ENCODE results near the gene UNC45B. TPM values are rescaled to one million over a fixed set of nuclear protein-coding genes. Genes with fewer than 3 reads are reported as not detected.

Gene UNC45B
- total and polyA plus RNA-seq, 2 of the 13 experiments (the other 11 are each of a cell fraction or from before 2014, with no cell fraction given): 0.01 TPM; not detected in 1

DNA sequence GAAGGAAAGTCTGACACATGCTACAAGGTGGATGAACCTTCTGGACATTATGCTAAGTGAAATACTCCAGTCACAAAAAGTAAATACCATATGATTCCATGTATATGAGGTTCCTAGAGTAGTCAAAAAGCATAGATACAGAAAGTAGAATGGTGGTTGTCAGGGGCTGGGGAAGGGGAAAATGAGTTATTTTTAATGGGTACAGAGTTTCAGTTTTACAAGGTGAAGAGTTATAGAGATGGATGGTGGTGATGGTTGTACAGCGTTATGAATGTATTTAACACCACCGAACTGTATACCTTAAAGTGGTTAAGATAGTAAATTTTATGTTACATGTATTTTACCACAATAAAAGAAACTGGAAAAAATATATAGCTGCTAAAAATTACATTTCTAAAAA is 45.9 kb upstream of the UNC45B start (continued):
- TF ChIP-seq, protein P1, sequence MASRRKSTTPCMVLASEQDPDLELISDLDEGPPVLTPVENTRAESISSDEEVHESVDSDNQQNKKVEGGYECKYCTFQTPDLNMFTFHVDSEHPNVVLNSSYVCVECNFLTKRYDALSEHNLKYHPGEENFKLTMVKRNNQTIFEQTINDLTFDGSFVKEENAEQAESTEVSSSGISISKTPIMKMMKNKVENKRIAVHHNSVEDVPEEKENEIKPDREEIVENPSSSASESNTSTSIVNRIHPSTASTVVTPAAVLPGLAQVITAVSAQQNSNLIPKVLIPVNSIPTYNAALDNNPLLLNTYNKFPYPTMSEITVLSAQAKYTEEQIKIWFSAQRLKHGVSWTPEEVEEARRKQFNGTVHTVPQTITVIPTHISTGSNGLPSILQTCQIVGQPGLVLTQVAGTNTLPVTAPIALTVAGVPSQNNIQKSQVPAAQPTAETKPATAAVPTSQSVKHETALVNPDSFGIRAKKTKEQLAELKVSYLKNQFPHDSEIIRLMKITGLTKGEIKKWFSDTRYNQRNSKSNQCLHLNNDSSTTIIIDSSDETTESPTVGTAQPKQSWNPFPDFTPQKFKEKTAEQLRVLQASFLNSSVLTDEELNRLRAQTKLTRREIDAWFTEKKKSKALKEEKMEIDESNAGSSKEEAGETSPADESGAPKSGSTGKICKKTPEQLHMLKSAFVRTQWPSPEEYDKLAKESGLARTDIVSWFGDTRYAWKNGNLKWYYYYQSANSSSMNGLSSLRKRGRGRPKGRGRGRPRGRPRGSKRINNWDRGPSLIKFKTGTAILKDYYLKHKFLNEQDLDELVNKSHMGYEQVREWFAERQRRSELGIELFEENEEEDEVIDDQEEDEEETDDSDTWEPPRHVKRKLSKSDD (CRISPR knock-in tag; IDR thresholded peaks at IDR 0.05; ENCODE audit: low read depth): no peak
- TF ChIP-seq ZNF10 (CRISPR knock-in tag; IDR thresholded peaks at IDR 0.05; ENCODE audit: borderline replicate concordance, low read depth): no peak
- no peak for TF ChIP-seq FOXA1 (IDR thresholded peaks at IDR 0.05)
- TF ChIP-seq FOXA1 (CRISPR knock-in tag; IDR thresholded peaks at IDR 0.05): no peak
- TF ChIP-seq NFIC (IDR thresholded peaks at IDR 0.05; ENCODE audit: low read length): no peak
- no peak for TF ChIP-seq RNF2 (conservative IDR thresholded peaks at IDR 0.05; ENCODE audit: low read depth)
- no peak for TF ChIP-seq ARNT2 (CRISPR knock-in tag; IDR thresholded peaks at IDR 0.05; ENCODE audit: low read depth)
- TF ChIP-seq ZFP90 (CRISPR knock-in tag; IDR thresholded peaks at IDR 0.05; ENCODE audit: borderline replicate concordance): no peak
- no peak for TF ChIP-seq ETV5 (CRISPR knock-in tag; IDR thresholded peaks at IDR 0.05; ENCODE audit: borderline replicate concordance)

DNA sequence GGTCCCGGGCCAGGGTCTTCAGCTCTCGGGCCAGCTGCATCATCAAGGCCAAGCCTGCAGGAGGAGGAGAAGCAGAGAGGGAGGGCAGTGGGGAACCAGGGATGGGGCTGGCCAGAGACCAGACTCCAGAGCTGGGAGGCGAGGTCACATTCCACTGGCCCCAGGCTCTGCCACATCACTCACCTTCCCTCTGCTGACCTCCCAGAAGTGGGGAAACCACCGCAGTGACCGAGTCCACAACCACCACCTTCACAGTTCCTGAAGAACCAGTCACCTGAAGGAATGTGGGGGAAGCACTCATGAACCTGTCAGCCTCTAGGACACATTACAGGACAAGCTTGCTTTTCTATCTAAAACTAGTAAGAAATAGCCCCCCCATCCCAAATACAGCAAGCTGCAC is 44.3 kb upstream of the UNC45B start:
- in situ Hi-C loops (cut with HindIII; ENCODE audit: extremely low pct_ligation_motif_present, low pct_unique_long_range_greater_than_20kb): loop anchor here (25.0 kb wide), 1 partner anchor 516 kb away; the partner anchor contains the start of gene TMEM132E
- no peaks in the 10 kb centered on the region for H3K27me3 ChIP-seq (ENCODE audit: control insufficient read depth in 1 of 2, insufficient read depth in 2 of 2, low read length in 2 of 2)
- no TSS peak for BruUV-seq (replicated peaks)
- peaks cover 4 to 42% of the 10 kb centered on the region in 2 experiments; a peak in 4 of 5 replicates for H3K36me3 ChIP-seq (replicated peaks in 1 of 2; ENCODE audit: control insufficient read depth in 1 of 2, insufficient read depth in 2 of 2, low read length in 2 of 2)
- no peak overlapping the region for H3K27ac ChIP-seq (ENCODE audit: extremely low read length, insufficient read depth, low read length)
- no peaks in the 10 kb centered on the region for H3K4me1 ChIP-seq (ENCODE audit: insufficient read depth, low read length)
- CTCF ChIA-PET (ENCODE audit: low intra/inter-chr PET ratio, low total read pairs): no interaction called here
- intact Hi-C loops (cut with micrococcal nuclease; ENCODE audit: unreplicated experiment): no loop called here
- FAIRE-seq: no peak
- no peaks in the 10 kb centered on the region for H4K20me1 ChIP-seq (ENCODE audit: insufficient read depth, low read length)
- H3K4me3 ChIP-seq (replicated peaks in 1 of 3; ENCODE audit: insufficient read depth in 1 of 3, low read depth in 2 of 3, low read length in 3 of 3): no peak overlapping the region
- H2AFZ ChIP-seq (ENCODE audit: low read length): no peak overlapping the region
- no peak for TF ChIP-seq ZNF547 (CRISPR knock-in tag; IDR thresholded peaks at IDR 0.05)
- no peak for TF ChIP-seq ZNF329 (CRISPR knock-in tag; IDR thresholded peaks at IDR 0.05; ENCODE audit: low read depth)
- no peak for TF ChIP-seq SIX1 (CRISPR knock-in tag; IDR thresholded peaks at IDR 0.05; ENCODE audit: borderline replicate concordance)
- WGBS (ENCODE audit: low lambda C conversion rate): no CpG with 5 or more reads among the region's 5 CpGs
- no peak overlapping the region for H3K9ac ChIP-seq (ENCODE audit: insufficient read depth, low read depth, low read length)
- no peak overlapping the region for H3K4me2 ChIP-seq (ENCODE audit: low read depth, low read length)
- H3K79me2 ChIP-seq (ENCODE audit: insufficient read depth, low read length): no peaks in the 10 kb centered on the region
- no peaks in the 10 kb centered on the region for H3K9me3 ChIP-seq (ENCODE audit: low read length)
- ATAC-seq: no peak
- DNase-seq (ENCODE audit: low spot score): no peak
- POLR2A ChIA-PET: no interaction called here
